HepG2 (cell line): ENCODE results near the gene PDGFRB.

Source experiments
- CTCF ChIP-seq: sonication (generic); formaldehyde crosslinking; IDR thresholded peaks from 2 replicates; pipeline ENCODE4 v1.5.0; 2020; ENCODE audit warnings: mild to moderate bottlenecking, missing genetic modification reagents, moderate library complexity
- ELF1 ChIP-seq: sonication (generic); formaldehyde crosslinking; IDR thresholded peaks from 2 replicates; pipeline ENCODE4 v1.4.0; 2020; ENCODE audit warnings: missing genetic modification reagents
- MEIS1 ChIP-seq: sonication (generic); formaldehyde crosslinking; IDR thresholded peaks from 2 replicates; pipeline ENCODE4 v1.9.0; 2021; ENCODE audit warnings: mild to moderate bottlenecking, missing genetic modification reagents, moderate library complexity, borderline replicate concordance
- NR1H2 ChIP-seq: sonication (generic); formaldehyde crosslinking; IDR thresholded peaks from 2 replicates; pipeline ENCODE4 v1.8.1; 2022; ENCODE audit warnings: low read depth, missing genetic modification reagents, borderline replicate concordance
- REPIN1 ChIP-seq: sonication (generic); formaldehyde crosslinking; IDR thresholded peaks from 2 replicates; pipeline ENCODE4 v1.8.0; 2022; ENCODE audit warnings: missing genetic modification reagents, low read depth, mild to moderate bottlenecking, borderline replicate concordance
- STAT5B ChIP-seq: sonication (generic); formaldehyde crosslinking; IDR thresholded peaks from 2 replicates; pipeline ENCODE4 v1.4.0; 2020; ENCODE audit warnings: missing genetic modification reagents
- ZNF24 ChIP-seq: fragments of 450-650 bp; IDR thresholded peaks from 2 replicates; pipeline ENCODE4 v1.6.1; 2017; ENCODE audit warnings: antibody characterized with exemption, mild to moderate bottlenecking
- ZNF430 ChIP-seq: sonication (generic); formaldehyde crosslinking; IDR thresholded peaks from 2 replicates; pipeline ENCODE4 v1.9.0; 2021; ENCODE audit warnings: mild to moderate bottlenecking, missing genetic modification reagents

GRCh38 chr5:150065886-150066285 lies 89.8 kb downstream of the PDGFRB start:
- no peak for TF ChIP-seq REPIN1
- no peak for TF ChIP-seq ELF1
- TF ChIP-seq CTCF (CRISPR knock-in tag), result no peak
- no peak for TF ChIP-seq STAT5B
- no peak for TF ChIP-seq ZNF24
- no peak for TF ChIP-seq NR1H2
- no peak for TF ChIP-seq MEIS1 (CRISPR knock-in tag)
- no peak for TF ChIP-seq ZNF430 (CRISPR knock-in tag)
